HepG2 (cell line): ENCODE measurements around the gene ANKEF1. TPM values are rescaled to one million over a fixed set of nuclear protein-coding genes. Genes with fewer than 3 reads are reported as not detected.

Experiments used
- ARID2 ChIP-seq: sonication (generic); formaldehyde crosslinking; IDR thresholded peaks from 2 replicates; pipeline ENCODE4 v1.8.1; 2022; ENCODE audit warnings: mild to moderate bottlenecking, missing genetic modification reagents, borderline replicate concordance
- HNRNPL ChIP-seq: fragments of 200-400 bp; formaldehyde crosslinking; IDR thresholded peaks from 2 replicates; pipeline ENCODE4 v1.6.1; 2017; ENCODE audit warnings: mild to moderate bottlenecking, low read depth, low read length
- MBD4 ChIP-seq: IDR thresholded peaks from 2 replicates; pipeline ENCODE4 v1.6.1; 2012; ENCODE audit warnings: low read length, inconsistent platforms, borderline replicate concordance
- MIER3 ChIP-seq: IDR thresholded peaks from 2 replicates; pipeline ENCODE4 v1.6.1; 2016; ENCODE audit warnings: missing compliant biosample characterization, borderline replicate concordance
- NCOA5 ChIP-seq: sonication (generic); formaldehyde crosslinking; IDR thresholded peaks from 2 replicates; pipeline ENCODE4 v1.4.0; 2020; ENCODE audit warnings: missing genetic modification reagents
- REPIN1 ChIP-seq: sonication (generic); formaldehyde crosslinking; IDR thresholded peaks from 2 replicates; pipeline ENCODE4 v1.8.0; 2022; ENCODE audit warnings: missing genetic modification reagents, low read depth, mild to moderate bottlenecking, borderline replicate concordance
- SP1 ChIP-seq, 2 experiments: fragments of 450-650 bp in 1 of 2; sonication (generic) in 1 of 2; formaldehyde crosslinking in 1 of 2; IDR thresholded peaks; 2 replicates each; pipeline versions ENCODE4 v1.4.0 to v1.6.1; 2016 to 2020; ENCODE audit warnings: missing genetic modification reagents in 1 of 2
- SUZ12 ChIP-seq: fragments of 150-350 bp; IDR thresholded peaks from 2 replicates; pipeline ENCODE4 v1.6.1; 2014; ENCODE audit warnings: low read depth, low read length
- TP53 ChIP-seq: sonication (generic); formaldehyde crosslinking; conservative IDR thresholded peaks from 2 replicates; pipeline ENCODE4 v1.4.0; 2020; ENCODE audit warnings: missing genetic modification reagents
- ZFP62 ChIP-seq: sonication (generic); formaldehyde crosslinking; IDR thresholded peaks from 2 replicates; pipeline ENCODE4 v1.4.0; 2020; ENCODE audit warnings: missing genetic modification reagents
- ZKSCAN1 ChIP-seq: fragments of 150-350 bp; IDR thresholded peaks from 2 replicates; pipeline ENCODE4 v1.6.1; 2014; ENCODE audit warnings: low read length
- ZNF101 ChIP-seq: sonication (generic); formaldehyde crosslinking; IDR thresholded peaks from 2 replicates; pipeline ENCODE4 v1.4.0; 2020; ENCODE audit warnings: mild to moderate bottlenecking, low read depth, missing genetic modification reagents, borderline replicate concordance
- ZNF549 ChIP-seq: sonication (generic); formaldehyde crosslinking; IDR thresholded peaks from 2 replicates; pipeline ENCODE4 v1.5.0; 2020; ENCODE audit warnings: missing genetic modification reagents
- ZNF550 ChIP-seq: sonication (generic); formaldehyde crosslinking; IDR thresholded peaks from 2 replicates; pipeline ENCODE4 v1.4.0; 2020; ENCODE audit warnings: mild to moderate bottlenecking, missing genetic modification reagents, borderline replicate concordance
- polyA plus RNA-seq, 8 experiments: library from polyadenylated mRNA; depleted of rRNA in 3 of 8; stranded (reverse) in 7 of 8; unstranded in 1 of 8; fragments of >200 nt; fragmentation: Illumina TruSeq in 4 of 8; extraction: Trizol in 4 of 8; gene quantifications; 2 replicates each; pipeline versions ENCODE4 v1.2.1 to v1.2.3, GENCODE V29; 2011 to 2016; ENCODE audit warnings: low read depth in 4 of 8, missing spikeins in 1 of 8, mixed read lengths in 1 of 8; ENCODE audit not compliant: insufficient read depth in 1 of 8
- total RNA-seq, 5 experiments: library from RNA; depleted of rRNA; stranded (reverse); fragments of >200 nt; fragmentation: Illumina TruSeq; extraction: Trizol; gene quantifications; 2 replicates each; pipeline ENCODE4 v1.2.3, GENCODE V29; 2016; ENCODE audit warnings: low read depth in 1 of 5
- TF ChIP-seq, protein P1 (sequence below), 2 experiments: IDR thresholded peaks; 2 replicates each; pipeline ENCODE4 v1.6.1; 2011 to 2012; ENCODE audit warnings: low read length in 2 of 2, borderline replicate concordance in 1 of 2, low read depth in 1 of 2, mild to moderate bottlenecking in 1 of 2, moderate library complexity in 1 of 2
- TF ChIP-seq, protein P2 (sequence below): sonication (generic); formaldehyde crosslinking; IDR thresholded peaks from 2 replicates; pipeline ENCODE4 v1.8.1; 2022; ENCODE audit warnings: low read depth, mild to moderate bottlenecking, missing genetic modification reagents
- TF ChIP-seq, protein P3 (sequence below): sonication (generic); formaldehyde crosslinking; conservative IDR thresholded peaks from 2 replicates; pipeline ENCODE4 v1.5.0; 2020; ENCODE audit warnings: missing genetic modification reagents
- TF ChIP-seq, protein P4 (sequence below): IDR thresholded peaks from 2 replicates; pipeline ENCODE4 v1.6.1; 2016; ENCODE audit warnings: missing compliant biosample characterization, missing genetic modification reagents, borderline replicate concordance
- TF ChIP-seq, protein P5 (sequence below): IDR thresholded peaks from 2 replicates; pipeline ENCODE4 v1.6.1; 2016; ENCODE audit warnings: mild to moderate bottlenecking, missing biosample characterization, missing genetic modification reagents

Gene ANKEF1
- total and polyA plus RNA-seq, 2 of the 13 experiments (the other 11 are each of a cell fraction or from before 2014, with no cell fraction given) = 3.1 to 8.6 TPM

DNA sequence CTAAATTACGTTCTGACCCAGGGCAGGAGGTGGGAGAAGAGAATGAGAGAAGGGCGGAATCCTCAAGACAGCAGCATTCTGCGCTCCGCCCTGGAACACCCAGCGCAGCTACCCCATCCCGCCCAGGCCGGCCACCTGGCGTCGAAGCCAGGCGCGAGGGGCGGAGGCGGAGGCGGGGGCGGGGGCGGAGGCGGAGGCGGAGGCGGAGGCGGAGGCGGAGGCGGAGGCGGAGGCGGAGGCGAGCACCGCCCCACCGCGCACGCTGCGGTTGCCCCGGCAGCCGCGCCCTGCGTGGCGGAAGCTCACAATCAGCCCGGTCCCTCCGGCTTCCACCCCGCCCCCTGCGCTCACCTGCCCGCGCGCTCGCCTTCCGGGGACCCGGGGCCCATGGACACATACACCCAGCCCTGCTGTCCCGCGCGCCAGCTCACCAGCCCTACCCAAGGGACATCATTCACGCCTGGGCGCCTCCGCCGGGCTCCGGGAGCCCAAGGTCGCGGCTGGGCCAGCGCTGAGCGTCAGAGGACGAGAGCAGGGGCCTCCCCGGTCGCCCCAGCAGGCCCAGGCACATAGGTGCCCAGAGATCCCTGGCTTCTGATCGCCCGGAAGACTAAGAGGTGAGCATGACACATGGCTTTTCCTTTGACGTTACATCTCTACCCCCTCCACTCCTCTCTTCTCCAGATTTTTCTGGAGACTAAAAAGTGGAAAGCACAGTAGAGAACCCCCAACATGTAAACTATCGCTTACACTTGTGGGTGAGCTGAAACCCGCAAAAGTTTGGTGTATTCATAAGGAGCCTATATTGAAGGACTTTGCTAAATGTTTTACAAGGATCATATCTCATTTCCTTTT lies at the start of gene ANKEF1 (continued):
- TF ChIP-seq SP1 (IDR thresholded peaks at IDR 0.05) (no peak), SP1 (CRISPR knock-in tag; IDR thresholded peaks at IDR 0.05) (peak; percentile 97), NCOA5 (no peak), ZKSCAN1 (no peak), HNRNPL (peak; percentile 65; the same call in 1 of the 2 replicates), ZFP62 (CRISPR knock-in tag) (no peak), MIER3 (CRISPR knock-in tag) (no peak), ZNF550 (no peak), ZNF101 (CRISPR knock-in tag) (no peak), MBD4 (no peak), ARID2 (CRISPR knock-in tag) (peak; percentile 87; the same call in 1 of the 2 replicates), REPIN1 (peak; percentile 96), TP53 (CRISPR knock-in tag) (no peak; the same call in 1 of the 2 replicates), SUZ12 (no peak; the same call in 1 of the 2 replicates), ZNF549 (CRISPR knock-in tag) (no peak)
- TF ChIP-seq, protein P1, sequence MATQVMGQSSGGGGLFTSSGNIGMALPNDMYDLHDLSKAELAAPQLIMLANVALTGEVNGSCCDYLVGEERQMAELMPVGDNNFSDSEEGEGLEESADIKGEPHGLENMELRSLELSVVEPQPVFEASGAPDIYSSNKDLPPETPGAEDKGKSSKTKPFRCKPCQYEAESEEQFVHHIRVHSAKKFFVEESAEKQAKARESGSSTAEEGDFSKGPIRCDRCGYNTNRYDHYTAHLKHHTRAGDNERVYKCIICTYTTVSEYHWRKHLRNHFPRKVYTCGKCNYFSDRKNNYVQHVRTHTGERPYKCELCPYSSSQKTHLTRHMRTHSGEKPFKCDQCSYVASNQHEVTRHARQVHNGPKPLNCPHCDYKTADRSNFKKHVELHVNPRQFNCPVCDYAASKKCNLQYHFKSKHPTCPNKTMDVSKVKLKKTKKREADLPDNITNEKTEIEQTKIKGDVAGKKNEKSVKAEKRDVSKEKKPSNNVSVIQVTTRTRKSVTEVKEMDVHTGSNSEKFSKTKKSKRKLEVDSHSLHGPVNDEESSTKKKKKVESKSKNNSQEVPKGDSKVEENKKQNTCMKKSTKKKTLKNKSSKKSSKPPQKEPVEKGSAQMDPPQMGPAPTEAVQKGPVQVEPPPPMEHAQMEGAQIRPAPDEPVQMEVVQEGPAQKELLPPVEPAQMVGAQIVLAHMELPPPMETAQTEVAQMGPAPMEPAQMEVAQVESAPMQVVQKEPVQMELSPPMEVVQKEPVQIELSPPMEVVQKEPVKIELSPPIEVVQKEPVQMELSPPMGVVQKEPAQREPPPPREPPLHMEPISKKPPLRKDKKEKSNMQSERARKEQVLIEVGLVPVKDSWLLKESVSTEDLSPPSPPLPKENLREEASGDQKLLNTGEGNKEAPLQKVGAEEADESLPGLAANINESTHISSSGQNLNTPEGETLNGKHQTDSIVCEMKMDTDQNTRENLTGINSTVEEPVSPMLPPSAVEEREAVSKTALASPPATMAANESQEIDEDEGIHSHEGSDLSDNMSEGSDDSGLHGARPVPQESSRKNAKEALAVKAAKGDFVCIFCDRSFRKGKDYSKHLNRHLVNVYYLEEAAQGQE (IDR thresholded peaks at IDR 0.05; ENCODE audit: borderline replicate concordance in 1 of 2, low read depth in 1 of 2, low read length in 2 of 2) = peak in 1 of 2 experiments; percentile 29; a peak in 1 of 4 replicates
- TF ChIP-seq, protein P2, sequence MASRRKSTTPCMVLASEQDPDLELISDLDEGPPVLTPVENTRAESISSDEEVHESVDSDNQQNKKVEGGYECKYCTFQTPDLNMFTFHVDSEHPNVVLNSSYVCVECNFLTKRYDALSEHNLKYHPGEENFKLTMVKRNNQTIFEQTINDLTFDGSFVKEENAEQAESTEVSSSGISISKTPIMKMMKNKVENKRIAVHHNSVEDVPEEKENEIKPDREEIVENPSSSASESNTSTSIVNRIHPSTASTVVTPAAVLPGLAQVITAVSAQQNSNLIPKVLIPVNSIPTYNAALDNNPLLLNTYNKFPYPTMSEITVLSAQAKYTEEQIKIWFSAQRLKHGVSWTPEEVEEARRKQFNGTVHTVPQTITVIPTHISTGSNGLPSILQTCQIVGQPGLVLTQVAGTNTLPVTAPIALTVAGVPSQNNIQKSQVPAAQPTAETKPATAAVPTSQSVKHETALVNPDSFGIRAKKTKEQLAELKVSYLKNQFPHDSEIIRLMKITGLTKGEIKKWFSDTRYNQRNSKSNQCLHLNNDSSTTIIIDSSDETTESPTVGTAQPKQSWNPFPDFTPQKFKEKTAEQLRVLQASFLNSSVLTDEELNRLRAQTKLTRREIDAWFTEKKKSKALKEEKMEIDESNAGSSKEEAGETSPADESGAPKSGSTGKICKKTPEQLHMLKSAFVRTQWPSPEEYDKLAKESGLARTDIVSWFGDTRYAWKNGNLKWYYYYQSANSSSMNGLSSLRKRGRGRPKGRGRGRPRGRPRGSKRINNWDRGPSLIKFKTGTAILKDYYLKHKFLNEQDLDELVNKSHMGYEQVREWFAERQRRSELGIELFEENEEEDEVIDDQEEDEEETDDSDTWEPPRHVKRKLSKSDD (CRISPR knock-in tag) = 0 out of 2 replicates have a peak, but pooled peaks have one; percentile 38
- TF ChIP-seq, protein P3, sequence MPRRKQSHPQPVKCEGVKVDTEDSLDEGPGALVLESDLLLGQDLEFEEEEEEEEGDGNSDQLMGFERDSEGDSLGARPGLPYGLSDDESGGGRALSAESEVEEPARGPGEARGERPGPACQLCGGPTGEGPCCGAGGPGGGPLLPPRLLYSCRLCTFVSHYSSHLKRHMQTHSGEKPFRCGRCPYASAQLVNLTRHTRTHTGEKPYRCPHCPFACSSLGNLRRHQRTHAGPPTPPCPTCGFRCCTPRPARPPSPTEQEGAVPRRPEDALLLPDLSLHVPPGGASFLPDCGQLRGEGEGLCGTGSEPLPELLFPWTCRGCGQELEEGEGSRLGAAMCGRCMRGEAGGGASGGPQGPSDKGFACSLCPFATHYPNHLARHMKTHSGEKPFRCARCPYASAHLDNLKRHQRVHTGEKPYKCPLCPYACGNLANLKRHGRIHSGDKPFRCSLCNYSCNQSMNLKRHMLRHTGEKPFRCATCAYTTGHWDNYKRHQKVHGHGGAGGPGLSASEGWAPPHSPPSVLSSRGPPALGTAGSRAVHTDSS (CRISPR knock-in tag) = no peak
- TF ChIP-seq, protein P4, sequence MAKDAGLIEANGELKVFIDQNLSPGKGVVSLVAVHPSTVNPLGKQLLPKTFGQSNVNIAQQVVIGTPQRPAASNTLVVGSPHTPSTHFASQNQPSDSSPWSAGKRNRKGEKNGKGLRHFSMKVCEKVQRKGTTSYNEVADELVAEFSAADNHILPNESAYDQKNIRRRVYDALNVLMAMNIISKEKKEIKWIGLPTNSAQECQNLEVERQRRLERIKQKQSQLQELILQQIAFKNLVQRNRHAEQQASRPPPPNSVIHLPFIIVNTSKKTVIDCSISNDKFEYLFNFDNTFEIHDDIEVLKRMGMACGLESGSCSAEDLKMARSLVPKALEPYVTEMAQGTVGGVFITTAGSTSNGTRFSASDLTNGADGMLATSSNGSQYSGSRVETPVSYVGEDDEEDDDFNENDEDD (CRISPR knock-in tag) = peak; percentile 98
- TF ChIP-seq, protein P5, sequence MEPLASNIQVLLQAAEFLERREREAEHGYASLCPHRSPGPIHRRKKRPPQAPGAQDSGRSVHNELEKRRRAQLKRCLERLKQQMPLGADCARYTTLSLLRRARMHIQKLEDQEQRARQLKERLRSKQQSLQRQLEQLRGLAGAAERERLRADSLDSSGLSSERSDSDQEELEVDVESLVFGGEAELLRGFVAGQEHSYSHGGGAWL (CRISPR knock-in tag) = peak; percentile 97
